SK-N-SH (cell line): ENCODE measurements around the gene MARCHF10. TPM values are rescaled to one million over a fixed set of nuclear protein-coding genes. Genes with fewer than 3 reads are reported as not detected.

Experiments
- CTCF ChIA-PET: fragments of 300-600, 350-600 bp; formaldehyde crosslinking; extraction: SDS; loops from one replicate; lab custom pipeline; 2021; lab: Yijun Ruan, JAX
- POLR2A ChIA-PET: fragments of 350-600 bp; sonication (Branson Sonifier 250); formaldehyde crosslinking; extraction: SDS; loops from one replicate; lab custom pipeline; 2020; ENCODE audit warnings: antibody characterized with exemption, inconsistent platforms; lab: Yijun Ruan, JAX
- DNase-seq: peaks from one replicate; pipeline ENCODE4 v3.0.0; 2012
- H2AFZ ChIP-seq: fragments of 200-600 bp; sonication (generic); 2 replicates; pipeline ENCODE4 v1.8.1; 2016; ENCODE audit warnings: antibody characterized with exemption, mild to moderate bottlenecking, low read depth
- H3F3A ChIP-seq: fragments of 200-600 bp; sonication (generic); replicated peaks from 2 replicates; pipeline ENCODE3; 2016; ENCODE audit warnings: antibody characterized with exemption, mild to moderate bottlenecking; ENCODE audit not compliant: insufficient read depth
- H3K27ac ChIP-seq, 2 experiments: fragments of 200-500 bp in 1 of 2; fragments of 200-600 bp in 1 of 2; sonication (Bioruptor generic) in 1 of 2; sonication (generic), shearing (Covaris generic) in 1 of 2; 2 replicates each; pipeline versions ENCODE4 v1.5.1 to v1.6.1; 2014 to 2016; ENCODE audit warnings: low read depth in 2 of 2, inconsistent platforms in 1 of 2, low read length in 1 of 2, mild to moderate bottlenecking in 1 of 2, mixed read lengths in 1 of 2
- H3K27me3 ChIP-seq: fragments of 200-600 bp; sonication (generic), shearing (Covaris generic); 2 replicates; pipeline ENCODE4 v1.6.1; 2016; ENCODE audit warnings: mixed run types; ENCODE audit not compliant: insufficient read depth
- H3K36me3 ChIP-seq, 2 experiments: fragments of 200-500 bp in 1 of 2; fragments of 200-600 bp in 1 of 2; sonication (Bioruptor generic) in 1 of 2; sonication (generic) in 1 of 2; replicated peaks in 1 of 2; 2 replicates each; pipeline versions ENCODE3 to v1.5.1; 2014 to 2016; ENCODE audit warnings: low read length in 1 of 2, mild to moderate bottlenecking in 1 of 2; ENCODE audit not compliant: insufficient read depth in 2 of 2, control insufficient read depth in 1 of 2
- H3K4me1 ChIP-seq, 2 experiments: fragments of 200-500 bp in 1 of 2; fragments of 200-600 bp in 1 of 2; sonication (Bioruptor generic) in 1 of 2; sonication (generic), shearing (Covaris generic) in 1 of 2; 2 replicates each; pipeline versions ENCODE4 v1.5.1 to v1.6.1; 2014 to 2016; ENCODE audit warnings: low read depth in 1 of 2, low read length in 1 of 2, mixed run types in 1 of 2; ENCODE audit not compliant: insufficient read depth in 2 of 2, control insufficient read depth in 1 of 2
- H3K4me2 ChIP-seq: fragments of 200-600 bp; sonication (generic), shearing (Covaris generic); 2 replicates; pipeline ENCODE4 v1.6.1; 2017; ENCODE audit warnings: mixed run types
- H3K4me3 ChIP-seq, 2 experiments: fragments of 200-500 bp in 1 of 2; fragments of 200-600 bp in 1 of 2; sonication (Bioruptor generic) in 1 of 2; sonication (generic), shearing (Covaris generic) in 1 of 2; 2 replicates each; pipeline versions ENCODE4 v1.5.1 to v1.8.1; 2014 to 2016; ENCODE audit warnings: low read depth in 2 of 2, inconsistent platforms in 1 of 2, low read length in 1 of 2, mild to moderate bottlenecking in 1 of 2, mixed read lengths in 1 of 2, moderate library complexity in 1 of 2
- H3K79me2 ChIP-seq: fragments of 200-600 bp; sonication (generic); 2 replicates; pipeline ENCODE4 v1.8.1; 2017; ENCODE audit warnings: mild to moderate bottlenecking; ENCODE audit not compliant: insufficient read depth
- H3K9ac ChIP-seq: fragments of 200-600 bp; sonication (generic); 2 replicates; pipeline ENCODE4 v1.6.1; 2017; ENCODE audit warnings: mixed run types
- H3K9me2 ChIP-seq: fragments of 200-600 bp; sonication (generic); 2 replicates; pipeline ENCODE4 v1.6.1; 2017; ENCODE audit warnings: mixed run types
- H3K9me3 ChIP-seq: fragments of 200-600 bp; sonication (generic); 2 replicates; pipeline ENCODE4 v1.6.1; 2017; ENCODE audit warnings: mixed run types, mild to moderate bottlenecking, moderate library complexity
- H4K20me1 ChIP-seq: fragments of 200-600 bp; sonication (generic); 2 replicates; pipeline ENCODE4 v1.6.1; 2017; ENCODE audit warnings: mild to moderate bottlenecking, mixed run types; ENCODE audit not compliant: insufficient read depth
- CHD2 ChIP-seq: fragments of 150-350 bp; IDR thresholded peaks from 2 replicates; pipeline ENCODE4 v1.6.1; 2018; ENCODE audit warnings: low read length; ENCODE audit not compliant: partially characterized antibody
- ELF1 ChIP-seq: IDR thresholded peaks from 2 replicates; pipeline ENCODE4 v1.4.0; 2012
- EP300 ChIP-seq, 2 experiments: IDR thresholded peaks; 2 replicates each; pipeline versions ENCODE4 v1.4.0 to v1.6.1; 2012; ENCODE audit warnings: borderline replicate concordance in 1 of 2, low read depth in 1 of 2, low read length in 1 of 2
- EZH2phosphoT487 ChIP-seq: fragments of 200-600 bp; sonication (generic); IDR thresholded peaks from 2 replicates; pipeline ENCODE4 v1.6.1; 2017; ENCODE audit warnings: low read depth, mixed run types, mild to moderate bottlenecking, antibody characterized with exemption, moderate library complexity, borderline replicate concordance
- FOXM1 ChIP-seq: IDR thresholded peaks from 2 replicates; pipeline ENCODE4 v1.4.0; 2012; ENCODE audit warnings: low read depth, mild to moderate bottlenecking
- GABPA ChIP-seq: IDR thresholded peaks from 2 replicates; pipeline ENCODE4 v1.4.0; 2012; ENCODE audit warnings: low read depth, mild to moderate bottlenecking
- GATA2 ChIP-seq: sonication (generic); formaldehyde crosslinking; IDR thresholded peaks from 2 replicates; pipeline ENCODE4 v1.5.0; 2020; ENCODE audit warnings: mild to moderate bottlenecking, missing genetic modification reagents
- IRF3 ChIP-seq: fragments of 150-350 bp; IDR thresholded peaks from 2 replicates; pipeline ENCODE4 v1.6.1; 2016; ENCODE audit warnings: mild to moderate bottlenecking, low read depth, low read length
- MEF2A ChIP-seq: IDR thresholded peaks from 2 replicates; pipeline ENCODE4 v1.4.0; 2012; ENCODE audit warnings: low read depth, borderline replicate concordance
- NFIC ChIP-seq: IDR thresholded peaks from 2 replicates; pipeline ENCODE4 v1.4.0; 2012; ENCODE audit warnings: borderline replicate concordance
- REST ChIP-seq: IDR thresholded peaks from 2 replicates; pipeline ENCODE4 v1.6.1; 2012; ENCODE audit warnings: mild to moderate bottlenecking, low read depth, low read length, moderate library complexity
- TCF12 ChIP-seq: IDR thresholded peaks from 2 replicates; pipeline ENCODE4 v1.4.0; 2012
- WGBS: methylation state at CpG from one replicate; pipeline ENCODE4 v1.1.6; 2017; ENCODE audit warnings: low lambda C conversion rate; 5-methylcytosine and 5-hydroxymethylcytosine counted together
- polyA plus RNA-seq, 3 experiments: library from polyadenylated mRNA; depleted of rRNA; stranded (reverse); fragments of >200 nt; gene quantifications; 2 replicates each; pipeline ENCODE4 v1.2.3, GENCODE V29; 2012
- TF ChIP-seq, protein P1 (sequence below): IDR thresholded peaks from 2 replicates; pipeline ENCODE4 v1.4.0; 2012; ENCODE audit warnings: low read depth, borderline replicate concordance
- TF ChIP-seq, protein P2 (sequence below): IDR thresholded peaks from 2 replicates; pipeline ENCODE4 v1.4.0; 2012; ENCODE audit warnings: low read depth
- TF ChIP-seq, protein P3 (sequence below): fragments of 200-600 bp; sonication (generic); IDR thresholded peaks from 2 replicates; pipeline ENCODE4 v1.6.1; 2017; ENCODE audit warnings: antibody characterized with exemption, mild to moderate bottlenecking, moderate library complexity
- TF ChIP-seq, protein P4 (sequence below): IDR thresholded peaks from 2 replicates; pipeline ENCODE4; 2012

Gene MARCHF10
- polyA plus RNA-seq, 1 of the 3 experiments (the other 2 are of a cell fraction), result 0.16 TPM

GRCh38 chr17:62763891-62764600 lies 44.1 kb downstream of the MARCHF10 start:
- Histone ChIP-seq H3F3A (no peaks in the 10 kb centered on the region), H3K4me2 (no peak overlapping the region), H2AFZ (no peak overlapping the region), H3K4me1 (peaks cover 0 to 4% of the 10 kb centered on the region in 2 experiments; a peak in 1 of 4 replicates), H3K9me2 (no peaks in the 10 kb centered on the region), H3K9ac (no peak overlapping the region), H3K27ac (no peak overlapping the region), H3K36me3 (no peaks in the 10 kb centered on the region), H3K4me3 (no peak overlapping the region), H3K9me3 (no peaks in the 10 kb centered on the region), H3K79me2 (no peaks in the 10 kb centered on the region), H3K27me3 (no peaks in the 10 kb centered on the region), H4K20me1 (no peaks in the 10 kb centered on the region)
- ChIA-PET CTCF (interaction anchor here (1.2 to 1.3 kb wide), 2 partner anchors 9 to 15 kb away, joined by 4 read pairs; no protein-coding TSS in a partner anchor), POLR2A (interaction anchor here (0.5 kb wide), 1 partner anchor 57 kb away, joined by 3 read pairs; no protein-coding TSS in a partner anchor)
- WGBS, result 92% methylated on average over 15 of the region's 15 CpGs
- DNase-seq, result no peak
- TF ChIP-seq, protein P1, sequence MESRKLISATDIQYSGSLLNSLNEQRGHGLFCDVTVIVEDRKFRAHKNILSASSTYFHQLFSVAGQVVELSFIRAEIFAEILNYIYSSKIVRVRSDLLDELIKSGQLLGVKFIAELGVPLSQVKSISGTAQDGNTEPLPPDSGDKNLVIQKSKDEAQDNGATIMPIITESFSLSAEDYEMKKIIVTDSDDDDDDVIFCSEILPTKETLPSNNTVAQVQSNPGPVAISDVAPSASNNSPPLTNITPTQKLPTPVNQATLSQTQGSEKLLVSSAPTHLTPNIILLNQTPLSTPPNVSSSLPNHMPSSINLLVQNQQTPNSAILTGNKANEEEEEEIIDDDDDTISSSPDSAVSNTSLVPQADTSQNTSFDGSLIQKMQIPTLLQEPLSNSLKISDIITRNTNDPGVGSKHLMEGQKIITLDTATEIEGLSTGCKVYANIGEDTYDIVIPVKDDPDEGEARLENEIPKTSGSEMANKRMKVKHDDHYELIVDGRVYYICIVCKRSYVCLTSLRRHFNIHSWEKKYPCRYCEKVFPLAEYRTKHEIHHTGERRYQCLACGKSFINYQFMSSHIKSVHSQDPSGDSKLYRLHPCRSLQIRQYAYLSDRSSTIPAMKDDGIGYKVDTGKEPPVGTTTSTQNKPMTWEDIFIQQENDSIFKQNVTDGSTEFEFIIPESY, result no peak
- TF ChIP-seq, protein P2, sequence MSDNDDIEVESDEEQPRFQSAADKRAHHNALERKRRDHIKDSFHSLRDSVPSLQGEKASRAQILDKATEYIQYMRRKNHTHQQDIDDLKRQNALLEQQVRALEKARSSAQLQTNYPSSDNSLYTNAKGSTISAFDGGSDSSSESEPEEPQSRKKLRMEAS, result no peak
- TF ChIP-seq, protein P3, sequence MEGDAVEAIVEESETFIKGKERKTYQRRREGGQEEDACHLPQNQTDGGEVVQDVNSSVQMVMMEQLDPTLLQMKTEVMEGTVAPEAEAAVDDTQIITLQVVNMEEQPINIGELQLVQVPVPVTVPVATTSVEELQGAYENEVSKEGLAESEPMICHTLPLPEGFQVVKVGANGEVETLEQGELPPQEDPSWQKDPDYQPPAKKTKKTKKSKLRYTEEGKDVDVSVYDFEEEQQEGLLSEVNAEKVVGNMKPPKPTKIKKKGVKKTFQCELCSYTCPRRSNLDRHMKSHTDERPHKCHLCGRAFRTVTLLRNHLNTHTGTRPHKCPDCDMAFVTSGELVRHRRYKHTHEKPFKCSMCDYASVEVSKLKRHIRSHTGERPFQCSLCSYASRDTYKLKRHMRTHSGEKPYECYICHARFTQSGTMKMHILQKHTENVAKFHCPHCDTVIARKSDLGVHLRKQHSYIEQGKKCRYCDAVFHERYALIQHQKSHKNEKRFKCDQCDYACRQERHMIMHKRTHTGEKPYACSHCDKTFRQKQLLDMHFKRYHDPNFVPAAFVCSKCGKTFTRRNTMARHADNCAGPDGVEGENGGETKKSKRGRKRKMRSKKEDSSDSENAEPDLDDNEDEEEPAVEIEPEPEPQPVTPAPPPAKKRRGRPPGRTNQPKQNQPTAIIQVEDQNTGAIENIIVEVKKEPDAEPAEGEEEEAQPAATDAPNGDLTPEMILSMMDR, result no peak
- no peak for TF ChIP-seq GATA2 (CRISPR knock-in tag)
- TF ChIP-seq EZH2phosphoT487, result no peak
- TF ChIP-seq GABPA, result no peak
- TF ChIP-seq, protein P4, sequence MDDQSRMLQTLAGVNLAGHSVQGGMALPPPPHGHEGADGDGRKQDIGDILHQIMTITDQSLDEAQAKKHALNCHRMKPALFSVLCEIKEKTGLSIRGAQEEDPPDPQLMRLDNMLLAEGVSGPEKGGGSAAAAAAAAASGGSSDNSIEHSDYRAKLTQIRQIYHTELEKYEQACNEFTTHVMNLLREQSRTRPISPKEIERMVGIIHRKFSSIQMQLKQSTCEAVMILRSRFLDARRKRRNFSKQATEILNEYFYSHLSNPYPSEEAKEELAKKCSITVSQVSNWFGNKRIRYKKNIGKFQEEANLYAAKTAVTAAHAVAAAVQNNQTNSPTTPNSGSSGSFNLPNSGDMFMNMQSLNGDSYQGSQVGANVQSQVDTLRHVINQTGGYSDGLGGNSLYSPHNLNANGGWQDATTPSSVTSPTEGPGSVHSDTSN, result no peak

DNA sequence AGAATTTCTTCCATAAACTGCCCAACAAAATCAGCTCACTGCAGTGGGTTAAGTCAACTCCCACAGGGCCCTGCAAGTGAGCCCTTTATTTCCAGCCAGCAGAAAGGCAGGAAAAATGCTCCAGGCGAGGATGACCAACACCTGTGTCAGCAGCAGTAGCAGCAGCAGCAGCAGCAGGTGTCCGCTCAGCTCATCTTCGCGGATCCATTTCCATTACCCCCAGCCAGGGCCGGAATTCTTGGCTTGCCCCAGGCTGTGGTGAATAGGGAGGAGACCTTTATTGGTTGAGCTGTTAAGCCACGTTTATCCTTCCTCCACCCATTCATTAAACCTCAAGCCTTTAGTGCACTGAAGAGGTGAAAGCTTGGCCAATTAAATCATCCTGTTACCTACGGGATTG lies 46.2 kb downstream of the MARCHF10 start:
- Histone ChIP-seq H3F3A (no peaks in the 10 kb centered on the region), H3K27ac (no peak overlapping the region), H3K27me3 (no peaks in the 10 kb centered on the region), H4K20me1 (no peaks in the 10 kb centered on the region), H3K4me1 (peaks cover 8 to 14% of the 10 kb centered on the region in 2 experiments; a peak in 2 of 4 replicates), H2AFZ (no peak overlapping the region), H3K9ac (no peak overlapping the region), H3K9me3 (no peaks in the 10 kb centered on the region), H3K9me2 (no peaks in the 10 kb centered on the region), H3K4me3 (no peak overlapping the region), H3K36me3 (no peaks in the 10 kb centered on the region), H3K79me2 (no peaks in the 10 kb centered on the region), H3K4me2 (no peak overlapping the region)
- no peak for DNase-seq
- WGBS, result 75% methylated on average over 7 of the region's 7 CpGs
- ChIA-PET POLR2A (no interaction called here), CTCF (interaction anchor here (0.9 kb wide), 1 partner anchor 206 kb away, joined by 4 read pairs; no protein-coding TSS in a partner anchor)
- TF ChIP-seq ELF1, result no peak
- TF ChIP-seq CHD2, result no peak
- TF ChIP-seq EZH2phosphoT487, result no peak
- no peak for TF ChIP-seq EP300 (IDR thresholded peaks at IDR 0.05; ENCODE audit: borderline replicate concordance in 1 of 2, low read depth in 1 of 2, low read length in 1 of 2)
- no peak for TF ChIP-seq NFIC
- TF ChIP-seq IRF3, result no peak
- TF ChIP-seq TCF12, result no peak
- TF ChIP-seq MEF2A, result no peak
- TF ChIP-seq FOXM1, result no peak
- TF ChIP-seq REST, result no peak
